Subcutaneous adipose tissue (tissue), 4 donors: ENCODE data around the gene SLFN5. TPM values are rescaled to one million over a fixed set of nuclear protein-coding genes. Genes with fewer than 3 reads are reported as not detected.

Source experiments
- CTCF ChIP-seq: fragments of 450-650 bp; IDR thresholded peaks from one replicate; pipeline ENCODE4 v1.5.1; 2016; ENCODE audit warnings: low read depth, mild to moderate bottlenecking, control low read depth, antibody characterized with exemption, moderate library complexity
- total RNA-seq, 4 donors: library from RNA; depleted of rRNA; stranded (reverse); fragments of >200 nt; gene quantifications; one replicate each; pipeline ENCODE4 v1.1.0, GENCODE V29; 2016

The SLFN5 gene
- total RNA-seq, 4 donors from 2014 or later, result 38.8 to 55.6 (median 39.2) TPM

GRCh38 chr17:35217107-35217506, 25.8 kb upstream of the SLFN5 start:
- TF ChIP-seq CTCF, result no peak

DNA sequence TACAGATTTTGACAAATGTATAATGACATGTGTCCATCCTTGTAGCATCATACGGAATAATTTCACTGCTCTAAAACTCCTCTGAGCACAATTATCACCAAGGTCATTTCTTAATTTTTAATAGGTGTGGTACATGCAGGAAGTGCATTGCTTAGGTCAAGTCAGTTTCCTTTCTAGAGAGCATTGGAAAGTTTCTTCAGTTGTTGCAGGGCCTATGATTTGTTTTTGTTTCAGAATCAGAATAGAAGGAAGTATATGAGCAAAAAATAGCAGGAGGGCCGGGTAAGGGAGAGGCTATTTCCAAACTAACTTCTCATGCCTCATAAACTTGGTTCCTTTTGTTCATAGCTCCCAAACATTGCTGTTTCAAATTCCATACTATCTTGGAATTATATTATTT, 24.0 kb upstream of the SLFN5 start:
- TF ChIP-seq CTCF, result no peak

DNA sequence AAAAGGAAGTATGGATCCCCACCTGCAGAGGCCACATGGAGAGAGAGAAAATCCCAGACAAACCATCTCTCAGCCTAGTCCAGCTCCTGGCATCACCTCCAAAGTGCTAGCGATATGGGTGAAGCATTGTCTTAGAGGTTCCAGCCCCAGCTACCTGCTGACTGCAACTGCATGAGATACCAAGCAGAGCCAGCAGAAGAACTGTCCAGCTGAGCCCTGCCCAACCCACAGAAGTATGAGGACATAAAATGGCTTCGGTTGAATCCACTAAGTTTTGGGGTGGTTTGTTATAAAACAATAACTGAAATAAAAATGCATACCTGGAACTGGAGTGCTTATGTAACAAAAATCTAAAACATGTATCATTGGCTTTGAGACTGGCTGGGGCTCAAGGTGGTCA, 20.4 kb upstream of the SLFN5 start:
- TF ChIP-seq CTCF, result no peak

GRCh38 chr17:35224436-35224835, 18.4 kb upstream of the SLFN5 start:
- TF ChIP-seq CTCF, result no peak

GRCh38 chr17:35227546-35227945, 15.3 kb upstream of the SLFN5 start:
- no peak for TF ChIP-seq CTCF

- no peak for TF ChIP-seq CTCF
Measured at GRCh38 chr17:35229638-35230037, 13.2 kb upstream of the SLFN5 start.

- TF ChIP-seq CTCF, result no peak
Measured at GRCh38 chr17:35235289-35235688, 7.6 kb upstream of the SLFN5 start.
